Immature natural killer cell (primary cell): ENCODE data around the gene OBP2A. TPM values are rescaled to one million over a fixed set of nuclear protein-coding genes. Genes with fewer than 3 reads are reported as not detected.

Source experiments
- DNase-seq, 3 donors: peaks; one replicate each; pipeline ENCODE4 v3.0.0; 2022; ENCODE audit warnings: mixed read lengths in 1 of 3
- H3K27ac Mint-ChIP-seq, 6 donors: one replicate each; pipeline ENCODE4 v1.8.0; 2020; ENCODE audit warnings: mixed read lengths in 6 of 6, mild to moderate bottlenecking in 5 of 6, inconsistent platforms in 4 of 6, moderate library complexity in 3 of 6
- H3K27me3 Mint-ChIP-seq, 3 donors: one replicate each; pipeline ENCODE4 v1.8.0; 2020 to 2021; ENCODE audit warnings: low read depth in 3 of 3, mild to moderate bottlenecking in 3 of 3, mixed read lengths in 3 of 3, moderate library complexity in 3 of 3, inconsistent platforms in 1 of 3
- H3K36me3 Mint-ChIP-seq, 3 donors: one replicate each; pipeline ENCODE4 v1.8.0; 2020; ENCODE audit warnings: mixed read lengths in 3 of 3, inconsistent platforms in 2 of 3, mild to moderate bottlenecking in 2 of 3
- H3K4me1 Mint-ChIP-seq, 2 donors: one replicate each; pipeline ENCODE4 v1.8.0; 2020; ENCODE audit warnings: inconsistent platforms in 2 of 2, mild to moderate bottlenecking in 2 of 2, mixed read lengths in 2 of 2, moderate library complexity in 1 of 2
- H3K4me3 Mint-ChIP-seq, 5 donors: one replicate each; pipeline ENCODE4 v1.8.0; 2020; ENCODE audit warnings: mild to moderate bottlenecking in 5 of 5, mixed read lengths in 5 of 5, inconsistent platforms in 3 of 5, moderate library complexity in 3 of 5
- H3K9me3 Mint-ChIP-seq, 6 donors: one replicate each; pipeline ENCODE4 v1.8.0; 2020; ENCODE audit warnings: mild to moderate bottlenecking in 6 of 6, mixed read lengths in 6 of 6, inconsistent platforms in 4 of 6, moderate library complexity in 3 of 6
- polyA plus RNA-seq, 3 donors: library from polyadenylated mRNA; unstranded; fragments of 300-500 nt; fragmentation: Illumina TruSeq; gene quantifications; one replicate each; pipeline ENCODE4 v1.2.3, GENCODE V29; 2021

OBP2A gene
- polyA plus RNA-seq, 3 donors from 2014 or later, result not detected

GRCh38 chr9:135561391-135562234 is 15.7 kb downstream of the OBP2A start, which contains the start of gene PAEP:
Gene PAEP (plus strand): TSS chr9:135561756.
- Mint-ChIP-seq H3K27me3 (peaks cover 0 to 5% (median 0%) of the 10 kb centered on the region in 3 donors), H3K4me1 (no peaks in the 10 kb centered on the region), H3K9me3 (peaks cover 0 to 1% (median 0%) of the 10 kb centered on the region in 6 donors), H3K4me3 (no peak within 1 kb of the TSS), H3K27ac (no peak within 1 kb of the TSS), H3K36me3 (no peaks in the 10 kb centered on the region)
- DNase-seq, result no peak

- H3K27ac Mint-ChIP-seq, result no peak overlapping the region
- H3K4me1 Mint-ChIP-seq, result no peaks in the 10 kb centered on the region
- no peak for DNase-seq
- no peaks in the 10 kb centered on the region for H3K36me3 Mint-ChIP-seq
- peaks cover 0 to 1% (median 0%) of the 10 kb centered on the region in 6 donors for H3K9me3 Mint-ChIP-seq
- no peak overlapping the region for H3K4me3 Mint-ChIP-seq
- H3K27me3 Mint-ChIP-seq, result peaks cover 0 to 9% (median 3%) of the 10 kb centered on the region in 3 donors
These were observed 16.4 kb downstream of the OBP2A start for GRCh38 chr9:135562235-135562745.

GRCh38 chr9:135563039-135563476 is 17.1 kb downstream of the OBP2A start:
- H3K4me3 Mint-ChIP-seq, result no peak overlapping the region
- H3K4me1 Mint-ChIP-seq, result no peaks in the 10 kb centered on the region
- peaks cover 0 to 9% (median 4%) of the 10 kb centered on the region in 3 donors for H3K27me3 Mint-ChIP-seq
- no peaks in the 10 kb centered on the region for H3K36me3 Mint-ChIP-seq
- DNase-seq, result no peak
- H3K9me3 Mint-ChIP-seq, result peaks cover 0 to 1% (median 0%) of the 10 kb centered on the region in 6 donors
- H3K27ac Mint-ChIP-seq, result no peak overlapping the region

- Mint-ChIP-seq H3K4me3 (no peak overlapping the region), H3K27me3 (peaks cover 0 to 9% (median 4%) of the 10 kb centered on the region in 3 donors), H3K9me3 (peaks cover 0 to 1% (median 0%) of the 10 kb centered on the region in 6 donors), H3K36me3 (no peaks in the 10 kb centered on the region), H3K27ac (no peak overlapping the region), H3K4me1 (no peaks in the 10 kb centered on the region)
- no peak for DNase-seq
These were observed 17.9 kb downstream of the OBP2A start for GRCh38 chr9:135563858-135564257.

GRCh38 chr9:135565141-135565628 is 19.3 kb downstream of the OBP2A start:
- H3K27ac Mint-ChIP-seq, result no peak overlapping the region
- H3K36me3 Mint-ChIP-seq, result no peaks in the 10 kb centered on the region
- H3K9me3 Mint-ChIP-seq, result peaks cover 0 to 1% (median 0%) of the 10 kb centered on the region in 6 donors
- no peak overlapping the region for H3K4me3 Mint-ChIP-seq
- no peaks in the 10 kb centered on the region for H3K4me1 Mint-ChIP-seq
- peaks cover 0 to 9% (median 4%) of the 10 kb centered on the region in 3 donors for H3K27me3 Mint-ChIP-seq
- DNase-seq, result no peak

- Mint-ChIP-seq H3K27me3 (peaks cover 0 to 8% (median 4%) of the 10 kb centered on the region in 3 donors), H3K36me3 (no peaks in the 10 kb centered on the region), H3K4me3 (no peak overlapping the region), H3K4me1 (no peaks in the 10 kb centered on the region), H3K27ac (peak overlapping the region in 1 of 6 donors; percentile 28), H3K9me3 (peaks cover 0 to under 1% (median 0%) of the 10 kb centered on the region in 6 donors)
- DNase-seq, result no peak
These were observed 19.7 kb downstream of the OBP2A start for GRCh38 chr9:135565636-135566035.

- Mint-ChIP-seq H3K4me1 (no peaks in the 10 kb centered on the region), H3K4me3 (no peak overlapping the region), H3K27ac (no peak overlapping the region), H3K9me3 (no peaks in the 10 kb centered on the region), H3K27me3 (peaks cover 0 to 4% (median 4%) of the 10 kb centered on the region in 3 donors), H3K36me3 (no peaks in the 10 kb centered on the region)
- no peak for DNase-seq
These were observed 20.6 kb downstream of the OBP2A start for GRCh38 chr9:135566552-135566951.

GRCh38 chr9:135567311-135567710 is 21.4 kb downstream of the OBP2A start:
- Mint-ChIP-seq H3K27me3 (peaks cover 0 to 4% (median 4%) of the 10 kb centered on the region in 3 donors), H3K36me3 (no peaks in the 10 kb centered on the region), H3K9me3 (no peaks in the 10 kb centered on the region), H3K4me3 (no peak overlapping the region), H3K4me1 (no peaks in the 10 kb centered on the region), H3K27ac (no peak overlapping the region)
- DNase-seq, result no peak

GRCh38 chr9:135568026-135568425 is 22.1 kb downstream of the OBP2A start:
- Mint-ChIP-seq H3K27ac (no peak overlapping the region), H3K4me3 (no peak overlapping the region), H3K4me1 (no peaks in the 10 kb centered on the region), H3K27me3 (peaks cover 0 to 4% (median 4%) of the 10 kb centered on the region in 3 donors), H3K9me3 (no peaks in the 10 kb centered on the region), H3K36me3 (no peaks in the 10 kb centered on the region)
- no peak for DNase-seq

- Mint-ChIP-seq H3K27me3 (peaks cover 0 to 4% (median 4%) of the 10 kb centered on the region in 3 donors), H3K36me3 (no peaks in the 10 kb centered on the region), H3K9me3 (no peaks in the 10 kb centered on the region), H3K4me3 (no peak overlapping the region), H3K27ac (no peak overlapping the region), H3K4me1 (no peaks in the 10 kb centered on the region)
- DNase-seq, result no peak
These were observed 24.5 kb downstream of the OBP2A start for GRCh38 chr9:135570456-135570855.

- Mint-ChIP-seq H3K9me3 (no peaks in the 10 kb centered on the region), H3K4me3 (no peak overlapping the region), H3K27ac (no peak overlapping the region), H3K36me3 (no peaks in the 10 kb centered on the region), H3K4me1 (no peaks in the 10 kb centered on the region), H3K27me3 (peaks cover 0 to 3% (median 1%) of the 10 kb centered on the region in 3 donors)
- DNase-seq, result no peak
These were observed 26.3 kb downstream of the OBP2A start for GRCh38 chr9:135572233-135572632.

- Mint-ChIP-seq H3K36me3 (no peaks in the 10 kb centered on the region), H3K27ac (no peak overlapping the region), H3K4me1 (no peaks in the 10 kb centered on the region), H3K4me3 (no peak overlapping the region), H3K9me3 (no peaks in the 10 kb centered on the region), H3K27me3 (peaks cover 0 to 3% (median 0%) of the 10 kb centered on the region in 3 donors)
- no peak for DNase-seq
These were observed 27.2 kb downstream of the OBP2A start for GRCh38 chr9:135573124-135573523.

- Mint-ChIP-seq H3K4me3 (no peak overlapping the region), H3K27me3 (peaks cover 0 to 3% (median 0%) of the 10 kb centered on the region in 3 donors), H3K9me3 (no peaks in the 10 kb centered on the region), H3K4me1 (no peaks in the 10 kb centered on the region), H3K36me3 (no peaks in the 10 kb centered on the region), H3K27ac (no peak overlapping the region)
- no peak for DNase-seq
These were observed 28.4 kb downstream of the OBP2A start for GRCh38 chr9:135574331-135574730.

- Mint-ChIP-seq H3K36me3 (no peaks in the 10 kb centered on the region), H3K4me3 (no peak overlapping the region), H3K27me3 (peaks cover 0 to 3% (median 0%) of the 10 kb centered on the region in 3 donors), H3K4me1 (no peaks in the 10 kb centered on the region), H3K9me3 (no peaks in the 10 kb centered on the region), H3K27ac (no peak overlapping the region)
- no peak for DNase-seq
These were observed 29.0 kb downstream of the OBP2A start for GRCh38 chr9:135574943-135575342.
